MM.1S (cell line): ENCODE measurements around the gene L3MBTL3.

ENCODE experiments used
- CTCF ChIP-seq: fragments of 300-600 bp; sonication (generic); IDR thresholded peaks from 2 replicates; pipeline ENCODE4 v1.5.1; 2016; ENCODE audit warnings: antibody characterized with exemption, low read length, mixed read lengths
- EZH2 ChIP-seq: fragments of 300-600 bp; sonication (generic); optimal IDR thresholded peaks from 2 replicates; pipeline ENCODE3; 2017; ENCODE audit warnings: low read depth, mild to moderate bottlenecking, antibody characterized with exemption, low read length, mixed read lengths
- EZH2phosphoT487 ChIP-seq: fragments of 300-600 bp; sonication (generic); IDR thresholded peaks from 2 replicates; pipeline ENCODE4 v1.6.1; 2018; ENCODE audit warnings: antibody characterized with exemption, low read length

- TF ChIP-seq CTCF = no peak
- TF ChIP-seq EZH2 = no peak
- TF ChIP-seq EZH2phosphoT487 = no peak
Measured at GRCh38 chr6:130043344-130043743, 25.0 kb downstream of the L3MBTL3 start.
